Measurements from ENCODE around the gene SMC4. TPM values are rescaled to one million over a fixed set of nuclear protein-coding genes. Genes with fewer than 3 reads are reported as not detected.

The SMC4 gene
- polyA plus RNA-seq, 2 of the 4 experiments (the other 2 are of a cell fraction): 121 to 139 TPM

DNA sequence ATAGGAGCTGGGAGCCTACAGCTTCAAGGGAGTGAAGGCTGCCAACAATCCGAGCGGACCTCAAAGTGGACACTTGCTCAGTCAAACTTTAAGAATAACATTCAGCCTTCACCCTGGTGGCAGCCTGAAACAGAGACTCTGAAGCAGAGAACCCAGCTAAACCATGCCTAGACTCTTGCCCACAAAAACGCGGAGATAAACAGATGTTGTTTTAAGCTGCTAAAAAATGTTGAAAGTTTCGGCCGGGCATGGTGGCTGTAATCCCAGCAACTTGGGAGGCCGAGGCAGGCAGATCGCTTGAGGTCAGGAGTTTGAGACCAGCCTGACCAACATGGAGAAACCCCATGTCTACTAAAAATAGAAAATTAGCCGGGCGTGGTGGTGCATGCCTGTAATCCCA lies 79.9 kb downstream of the SMC4 start:
- 86% methylated on average over 10 of the region's 10 CpGs for WGBS (ENCODE audit: missing lambda C conversion rate)
- no peak overlapping the region for H3K4me3 ChIP-seq
- DNase-seq (ENCODE audit: low read depth in 1 of 2, low spot score in 1 of 2): no peak
- FAIRE-seq: no peak
- TF ChIP-seq, protein P1, sequence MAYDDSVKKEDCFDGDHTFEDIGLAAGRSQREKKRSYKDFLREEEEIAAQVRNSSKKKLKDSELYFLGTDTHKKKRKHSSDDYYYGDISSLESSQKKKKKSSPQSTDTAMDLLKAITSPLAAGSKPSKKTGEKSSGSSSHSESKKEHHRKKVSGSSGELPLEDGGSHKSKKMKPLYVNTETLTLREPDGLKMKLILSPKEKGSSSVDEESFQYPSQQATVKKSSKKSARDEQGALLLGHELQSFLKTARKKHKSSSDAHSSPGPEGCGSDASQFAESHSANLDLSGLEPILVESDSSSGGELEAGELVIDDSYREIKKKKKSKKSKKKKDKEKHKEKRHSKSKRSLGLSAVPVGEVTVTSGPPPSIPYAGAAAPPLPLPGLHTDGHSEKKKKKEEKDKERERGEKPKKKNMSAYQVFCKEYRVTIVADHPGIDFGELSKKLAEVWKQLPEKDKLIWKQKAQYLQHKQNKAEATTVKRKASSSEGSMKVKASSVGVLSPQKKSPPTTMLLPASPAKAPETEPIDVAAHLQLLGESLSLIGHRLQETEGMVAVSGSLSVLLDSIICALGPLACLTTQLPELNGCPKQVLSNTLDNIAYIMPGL (CRISPR knock-in tag; IDR thresholded peaks at IDR 0.05; ENCODE audit: borderline replicate concordance): no peak
- no peak for TF ChIP-seq POLR2AphosphoS2 (conservative IDR thresholded peaks at IDR 0.05; ENCODE audit: low read length)
- TF ChIP-seq MAZ (IDR thresholded peaks at IDR 0.05; ENCODE audit: borderline replicate concordance, low read depth, low read length): no peak
- TF ChIP-seq, protein P2, sequence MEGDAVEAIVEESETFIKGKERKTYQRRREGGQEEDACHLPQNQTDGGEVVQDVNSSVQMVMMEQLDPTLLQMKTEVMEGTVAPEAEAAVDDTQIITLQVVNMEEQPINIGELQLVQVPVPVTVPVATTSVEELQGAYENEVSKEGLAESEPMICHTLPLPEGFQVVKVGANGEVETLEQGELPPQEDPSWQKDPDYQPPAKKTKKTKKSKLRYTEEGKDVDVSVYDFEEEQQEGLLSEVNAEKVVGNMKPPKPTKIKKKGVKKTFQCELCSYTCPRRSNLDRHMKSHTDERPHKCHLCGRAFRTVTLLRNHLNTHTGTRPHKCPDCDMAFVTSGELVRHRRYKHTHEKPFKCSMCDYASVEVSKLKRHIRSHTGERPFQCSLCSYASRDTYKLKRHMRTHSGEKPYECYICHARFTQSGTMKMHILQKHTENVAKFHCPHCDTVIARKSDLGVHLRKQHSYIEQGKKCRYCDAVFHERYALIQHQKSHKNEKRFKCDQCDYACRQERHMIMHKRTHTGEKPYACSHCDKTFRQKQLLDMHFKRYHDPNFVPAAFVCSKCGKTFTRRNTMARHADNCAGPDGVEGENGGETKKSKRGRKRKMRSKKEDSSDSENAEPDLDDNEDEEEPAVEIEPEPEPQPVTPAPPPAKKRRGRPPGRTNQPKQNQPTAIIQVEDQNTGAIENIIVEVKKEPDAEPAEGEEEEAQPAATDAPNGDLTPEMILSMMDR (IDR thresholded peaks at IDR 0.05): no peak
- no peak for TF ChIP-seq SMC3 (IDR thresholded peaks at IDR 0.05)
- no peak for TF ChIP-seq FOSB (CRISPR knock-in tag; IDR thresholded peaks at IDR 0.05)
- TF ChIP-seq ZNF302 (CRISPR knock-in tag; IDR thresholded peaks at IDR 0.05): no peak
- no peak for TF ChIP-seq ZFP36 (IDR thresholded peaks at IDR 0.05; ENCODE audit: borderline replicate concordance, partially characterized antibody)
- no peak for TF ChIP-seq RCOR1 (IDR thresholded peaks at IDR 0.05; ENCODE audit: low read depth, low read length)
- no peak for TF ChIP-seq CHD2 (IDR thresholded peaks at IDR 0.05; ENCODE audit: low read length, partially characterized antibody)
- TF ChIP-seq, protein P3, sequence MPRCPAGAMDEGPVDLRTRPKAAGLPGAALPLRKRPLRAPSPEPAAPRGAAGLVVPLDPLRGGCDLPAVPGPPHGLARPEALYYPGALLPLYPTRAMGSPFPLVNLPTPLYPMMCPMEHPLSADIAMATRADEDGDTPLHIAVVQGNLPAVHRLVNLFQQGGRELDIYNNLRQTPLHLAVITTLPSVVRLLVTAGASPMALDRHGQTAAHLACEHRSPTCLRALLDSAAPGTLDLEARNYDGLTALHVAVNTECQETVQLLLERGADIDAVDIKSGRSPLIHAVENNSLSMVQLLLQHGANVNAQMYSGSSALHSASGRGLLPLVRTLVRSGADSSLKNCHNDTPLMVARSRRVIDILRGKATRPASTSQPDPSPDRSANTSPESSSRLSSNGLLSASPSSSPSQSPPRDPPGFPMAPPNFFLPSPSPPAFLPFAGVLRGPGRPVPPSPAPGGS (IDR thresholded peaks at IDR 0.05): no peak
- TF ChIP-seq RNF2 (IDR thresholded peaks at IDR 0.05; ENCODE audit: borderline replicate concordance, low read depth): no peak
- TF ChIP-seq, protein P4, sequence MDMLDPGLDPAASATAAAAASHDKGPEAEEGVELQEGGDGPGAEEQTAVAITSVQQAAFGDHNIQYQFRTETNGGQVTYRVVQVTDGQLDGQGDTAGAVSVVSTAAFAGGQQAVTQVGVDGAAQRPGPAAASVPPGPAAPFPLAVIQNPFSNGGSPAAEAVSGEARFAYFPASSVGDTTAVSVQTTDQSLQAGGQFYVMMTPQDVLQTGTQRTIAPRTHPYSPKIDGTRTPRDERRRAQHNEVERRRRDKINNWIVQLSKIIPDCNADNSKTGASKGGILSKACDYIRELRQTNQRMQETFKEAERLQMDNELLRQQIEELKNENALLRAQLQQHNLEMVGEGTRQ (IDR thresholded peaks at IDR 0.05): no peak
- TF ChIP-seq HOXA7 (CRISPR knock-in tag; IDR thresholded peaks at IDR 0.05): no peak
- TF ChIP-seq MAFK (IDR thresholded peaks at IDR 0.05; ENCODE audit: partially characterized antibody): no peak
- no peak for TF ChIP-seq JUN (IDR thresholded peaks at IDR 0.05)
- H3K4me1 ChIP-seq: 0 out of 3 replicates have a peak, but pooled peaks cover 2% of the 10 kb centered on the region
- no peak for ATAC-seq
- no peak overlapping the region for H3K4me2 ChIP-seq
- H3K27ac ChIP-seq: no peak overlapping the region
- CTCF ChIA-PET: interaction anchor here (0.8 kb wide), 1 partner anchor 15 kb away, joined by 3 read pairs; no protein-coding TSS in a partner anchor
- POLR2A ChIA-PET: no interaction called here
- no peaks in the 10 kb centered on the region for H3K9me3 ChIP-seq

DNA sequence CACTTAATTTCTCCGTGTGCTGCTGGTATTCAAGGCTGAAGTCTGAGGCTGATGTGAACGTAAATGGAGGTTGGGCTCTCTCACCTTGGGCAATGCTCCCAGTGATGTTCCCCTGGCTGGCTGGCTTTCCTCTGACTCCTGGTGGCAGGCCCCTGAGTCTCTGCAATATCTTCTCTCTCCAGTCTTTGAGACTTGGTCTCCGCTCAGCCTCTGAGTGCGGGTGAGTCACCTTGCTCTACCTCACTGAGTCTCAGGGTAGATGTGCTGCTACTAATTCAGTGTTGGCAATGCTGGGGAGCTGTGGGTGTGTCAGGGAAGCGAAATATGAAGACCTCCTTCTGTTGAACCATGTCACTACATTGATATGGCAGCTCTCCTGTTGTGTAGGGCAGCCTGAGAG lies 81.5 kb downstream of the SMC4 start:
- CTCF ChIA-PET: interaction anchor here (1.4 kb wide), 1 partner anchor 21 kb away, joined by 3 read pairs; no protein-coding TSS in a partner anchor
- Histone ChIP-seq H3K27ac (no peak overlapping the region), H3K4me2 (no peak overlapping the region), H3K4me1 (no peaks in the 10 kb centered on the region), H3K4me3 (no peak overlapping the region), H3K9me3 (no peaks in the 10 kb centered on the region)
- ATAC-seq: no peak
- 80% methylated on average over 5 of the region's 5 CpGs for WGBS (ENCODE audit: missing lambda C conversion rate)
- no peak for DNase-seq (ENCODE audit: low read depth in 1 of 2, low spot score in 1 of 2)
- POLR2A ChIA-PET: no interaction called here
- no peak for FAIRE-seq
- TF ChIP-seq FOSB (CRISPR knock-in tag; IDR thresholded peaks at IDR 0.05) (no peak), ESRRA (IDR thresholded peaks at IDR 0.05; ENCODE audit: borderline replicate concordance, low read length) (no peak), CHD4 (IDR thresholded peaks at IDR 0.05; ENCODE audit: borderline replicate concordance) (no peak), ZC3H11A (IDR thresholded peaks at IDR 0.05) (no peak), MAZ (IDR thresholded peaks at IDR 0.05; ENCODE audit: borderline replicate concordance, low read depth, low read length) (no peak), EP300 (IDR thresholded peaks at IDR 0.05) (no peak), RARB (CRISPR knock-in tag; IDR thresholded peaks at IDR 0.05) (no peak), NFE2L2 (conservative IDR thresholded peaks at IDR 0.05; ENCODE audit: low read length) (no peak), ZFP36 (IDR thresholded peaks at IDR 0.05; ENCODE audit: borderline replicate concordance, partially characterized antibody) (no peak), FOSL2 (IDR thresholded peaks at IDR 0.05) (no peak), FOSL2 (CRISPR knock-in tag; IDR thresholded peaks at IDR 0.05) (no peak), EHF (CRISPR knock-in tag; IDR thresholded peaks at IDR 0.05) (no peak), HOXB13 (CRISPR knock-in tag; IDR thresholded peaks at IDR 0.05; ENCODE audit: low read depth) (no peak), FOXS1 (CRISPR knock-in tag; IDR thresholded peaks at IDR 0.05) (no peak), TFCP2L1 (CRISPR knock-in tag; IDR thresholded peaks at IDR 0.05) (no peak)
- TF ChIP-seq, protein P5, sequence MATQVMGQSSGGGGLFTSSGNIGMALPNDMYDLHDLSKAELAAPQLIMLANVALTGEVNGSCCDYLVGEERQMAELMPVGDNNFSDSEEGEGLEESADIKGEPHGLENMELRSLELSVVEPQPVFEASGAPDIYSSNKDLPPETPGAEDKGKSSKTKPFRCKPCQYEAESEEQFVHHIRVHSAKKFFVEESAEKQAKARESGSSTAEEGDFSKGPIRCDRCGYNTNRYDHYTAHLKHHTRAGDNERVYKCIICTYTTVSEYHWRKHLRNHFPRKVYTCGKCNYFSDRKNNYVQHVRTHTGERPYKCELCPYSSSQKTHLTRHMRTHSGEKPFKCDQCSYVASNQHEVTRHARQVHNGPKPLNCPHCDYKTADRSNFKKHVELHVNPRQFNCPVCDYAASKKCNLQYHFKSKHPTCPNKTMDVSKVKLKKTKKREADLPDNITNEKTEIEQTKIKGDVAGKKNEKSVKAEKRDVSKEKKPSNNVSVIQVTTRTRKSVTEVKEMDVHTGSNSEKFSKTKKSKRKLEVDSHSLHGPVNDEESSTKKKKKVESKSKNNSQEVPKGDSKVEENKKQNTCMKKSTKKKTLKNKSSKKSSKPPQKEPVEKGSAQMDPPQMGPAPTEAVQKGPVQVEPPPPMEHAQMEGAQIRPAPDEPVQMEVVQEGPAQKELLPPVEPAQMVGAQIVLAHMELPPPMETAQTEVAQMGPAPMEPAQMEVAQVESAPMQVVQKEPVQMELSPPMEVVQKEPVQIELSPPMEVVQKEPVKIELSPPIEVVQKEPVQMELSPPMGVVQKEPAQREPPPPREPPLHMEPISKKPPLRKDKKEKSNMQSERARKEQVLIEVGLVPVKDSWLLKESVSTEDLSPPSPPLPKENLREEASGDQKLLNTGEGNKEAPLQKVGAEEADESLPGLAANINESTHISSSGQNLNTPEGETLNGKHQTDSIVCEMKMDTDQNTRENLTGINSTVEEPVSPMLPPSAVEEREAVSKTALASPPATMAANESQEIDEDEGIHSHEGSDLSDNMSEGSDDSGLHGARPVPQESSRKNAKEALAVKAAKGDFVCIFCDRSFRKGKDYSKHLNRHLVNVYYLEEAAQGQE (IDR thresholded peaks at IDR 0.05): no peak
